Measurements from ENCODE around the gene SKIL. TPM values are rescaled to one million over a fixed set of nuclear protein-coding genes. Genes with fewer than 3 reads are reported as not detected.

The SKIL gene
- total and polyA plus RNA-seq, 7 donors, result 6.0 to 52.6 (median 24.8) TPM

DNA sequence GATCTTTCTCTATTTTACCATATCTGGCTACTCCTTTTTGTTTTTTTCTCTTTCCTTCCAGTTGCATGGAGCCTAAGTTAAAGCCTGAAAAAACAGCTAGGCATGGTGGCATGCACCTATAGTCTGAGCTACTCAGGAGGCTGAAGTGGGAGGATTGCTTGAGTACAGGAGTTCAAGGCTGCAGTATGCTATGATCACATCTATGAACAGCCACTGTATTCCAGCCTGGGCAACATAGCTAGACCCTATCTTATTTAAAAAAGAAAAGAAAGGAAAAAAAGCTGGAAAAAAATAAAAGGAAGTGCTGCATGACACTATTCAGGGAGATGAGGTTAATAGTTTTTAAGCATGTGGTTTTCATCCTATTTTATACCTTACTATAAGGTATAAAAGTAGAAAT, 4.0 kb upstream of the SKIL start:
- TF ChIP-seq POLR2A (IDR thresholded peaks at IDR 0.05), result no peak
- no peak for TF ChIP-seq EP300 (IDR thresholded peaks at IDR 0.05)
- TF ChIP-seq, protein P1, sequence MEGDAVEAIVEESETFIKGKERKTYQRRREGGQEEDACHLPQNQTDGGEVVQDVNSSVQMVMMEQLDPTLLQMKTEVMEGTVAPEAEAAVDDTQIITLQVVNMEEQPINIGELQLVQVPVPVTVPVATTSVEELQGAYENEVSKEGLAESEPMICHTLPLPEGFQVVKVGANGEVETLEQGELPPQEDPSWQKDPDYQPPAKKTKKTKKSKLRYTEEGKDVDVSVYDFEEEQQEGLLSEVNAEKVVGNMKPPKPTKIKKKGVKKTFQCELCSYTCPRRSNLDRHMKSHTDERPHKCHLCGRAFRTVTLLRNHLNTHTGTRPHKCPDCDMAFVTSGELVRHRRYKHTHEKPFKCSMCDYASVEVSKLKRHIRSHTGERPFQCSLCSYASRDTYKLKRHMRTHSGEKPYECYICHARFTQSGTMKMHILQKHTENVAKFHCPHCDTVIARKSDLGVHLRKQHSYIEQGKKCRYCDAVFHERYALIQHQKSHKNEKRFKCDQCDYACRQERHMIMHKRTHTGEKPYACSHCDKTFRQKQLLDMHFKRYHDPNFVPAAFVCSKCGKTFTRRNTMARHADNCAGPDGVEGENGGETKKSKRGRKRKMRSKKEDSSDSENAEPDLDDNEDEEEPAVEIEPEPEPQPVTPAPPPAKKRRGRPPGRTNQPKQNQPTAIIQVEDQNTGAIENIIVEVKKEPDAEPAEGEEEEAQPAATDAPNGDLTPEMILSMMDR (IDR thresholded peaks at IDR 0.05), result no peak
- no peak for TF ChIP-seq POLR2AphosphoS5 (IDR thresholded peaks at IDR 0.05)
- DNase-seq, result no peak
- H3K27me3 ChIP-seq, result no peaks in the 10 kb centered on the region
- no peaks in the 10 kb centered on the region for H3K9me3 ChIP-seq
- intact Hi-C loops (cut with DNase I), result no loop called here
- peaks cover 0 to 15% (median 7%) of the 10 kb centered on the region in 4 donors for H3K4me1 ChIP-seq
- H3K36me3 ChIP-seq, result no peaks in the 10 kb centered on the region
- H3K27ac ChIP-seq, result no peak overlapping the region
- no peak overlapping the region for H3K4me3 ChIP-seq

DNA sequence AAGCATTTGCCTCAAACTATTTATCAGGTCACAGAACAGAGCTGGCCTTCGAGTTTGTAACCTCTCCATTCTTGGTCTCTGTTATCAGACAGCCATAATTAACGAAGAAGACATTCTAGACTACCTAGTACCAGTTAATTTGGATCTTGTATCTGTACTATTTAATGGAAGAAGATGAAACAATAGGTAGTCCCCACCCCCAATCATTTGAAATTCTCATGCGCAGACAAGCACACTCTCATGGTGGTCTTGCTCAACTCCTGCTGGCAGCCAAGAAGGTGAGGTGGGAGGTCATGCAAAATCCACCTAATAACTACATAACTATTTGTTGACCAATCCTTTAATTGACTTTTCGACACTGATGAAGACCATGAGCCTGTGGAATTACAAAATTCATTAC, 2.8 kb upstream of the SKIL start:
- Histone ChIP-seq H3K36me3 (no peaks in the 10 kb centered on the region), H3K4me3 (no peak overlapping the region), H3K27ac (no peak overlapping the region), H3K27me3 (no peaks in the 10 kb centered on the region), H3K9me3 (no peaks in the 10 kb centered on the region), H3K4me1 (peaks cover 0 to 28% (median 15%) of the 10 kb centered on the region in 4 donors)
- TF ChIP-seq POLR2AphosphoS5 (IDR thresholded peaks at IDR 0.05) (no peak), EP300 (IDR thresholded peaks at IDR 0.05) (no peak), POLR2A (IDR thresholded peaks at IDR 0.05) (no peak)
- TF ChIP-seq, protein P1 (IDR thresholded peaks at IDR 0.05), result no peak
- WGBS, 2 donors, result 94 to 96% methylated on average over 4 of the region's 4 CpGs
- intact Hi-C loops (cut with DNase I), result loop anchor here (5.0 kb wide), 2 partner anchors 47 to 387 kb away; partner anchors contain the start of gene SEC62
- no peak for DNase-seq

DNA sequence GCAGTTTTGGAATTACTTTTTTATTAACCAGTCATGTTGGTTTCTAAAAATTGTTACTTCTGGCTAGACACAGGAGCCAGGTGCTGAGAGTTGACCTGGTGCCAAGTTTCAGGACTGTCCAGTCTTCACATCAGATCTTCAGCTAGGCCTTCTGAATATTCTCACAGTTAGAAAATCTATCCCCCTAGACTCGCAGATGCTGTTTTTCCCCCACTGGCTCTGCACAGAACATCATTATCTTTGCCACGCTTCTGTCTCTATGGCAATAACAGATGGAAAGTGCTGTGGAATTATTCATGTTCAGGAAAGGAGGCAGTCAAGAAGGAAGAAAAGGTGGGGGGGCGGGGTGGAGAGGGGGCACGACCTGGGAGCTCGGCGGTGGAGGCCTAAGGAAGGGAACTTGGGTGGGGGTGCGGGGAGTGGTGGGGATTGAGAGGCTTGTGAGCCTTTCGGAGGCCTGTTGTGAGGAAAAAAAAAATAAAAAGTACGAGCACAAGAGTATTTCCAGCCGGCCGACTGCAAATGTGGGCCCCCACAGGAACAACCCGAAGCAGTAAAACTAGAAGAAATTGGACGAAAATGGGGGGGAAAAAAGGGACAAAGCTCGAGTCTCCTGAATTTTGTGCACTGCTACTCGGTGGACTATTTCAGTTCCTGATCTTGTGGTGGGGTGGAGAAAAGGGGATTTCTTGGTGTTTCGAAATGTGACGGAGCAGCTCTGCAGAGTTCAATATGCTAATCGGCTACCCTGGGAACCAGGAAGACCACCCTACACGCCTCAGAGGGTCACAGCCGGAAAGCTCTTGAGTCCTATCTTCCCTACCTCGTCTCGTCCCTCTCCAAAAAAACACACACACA, 1.5 kb upstream of the SKIL start:
- peak in 1 of 4 donors; percentile 4 for TF ChIP-seq POLR2AphosphoS5 (IDR thresholded peaks at IDR 0.05)
- no peak for TF ChIP-seq POLR2A (IDR thresholded peaks at IDR 0.05)
- DNase-seq, result peak; percentile 71
- Histone ChIP-seq H3K4me3 (peak overlapping the region; percentile 30 to 100 (median 92)), H3K27me3 (no peaks in the 10 kb centered on the region), H3K27ac (peak overlapping the region; percentile 96 to 100 (median 100)), H3K36me3 (no peaks in the 10 kb centered on the region), H3K4me1 (peaks cover 0 to 40% (median 22%) of the 10 kb centered on the region in 4 donors), H3K9me3 (no peaks in the 10 kb centered on the region)
- intact Hi-C loops (cut with DNase I), result loop anchor here (2.0 to 5.0 kb wide), 5 partner anchors 49 to 583 kb away; partner anchors contain the start of genes MYNN, PHC3, PRKCI and SEC62
- WGBS, 2 donors, result 5 to 12% methylated on average over 22 of the region's 22 CpGs

DNA sequence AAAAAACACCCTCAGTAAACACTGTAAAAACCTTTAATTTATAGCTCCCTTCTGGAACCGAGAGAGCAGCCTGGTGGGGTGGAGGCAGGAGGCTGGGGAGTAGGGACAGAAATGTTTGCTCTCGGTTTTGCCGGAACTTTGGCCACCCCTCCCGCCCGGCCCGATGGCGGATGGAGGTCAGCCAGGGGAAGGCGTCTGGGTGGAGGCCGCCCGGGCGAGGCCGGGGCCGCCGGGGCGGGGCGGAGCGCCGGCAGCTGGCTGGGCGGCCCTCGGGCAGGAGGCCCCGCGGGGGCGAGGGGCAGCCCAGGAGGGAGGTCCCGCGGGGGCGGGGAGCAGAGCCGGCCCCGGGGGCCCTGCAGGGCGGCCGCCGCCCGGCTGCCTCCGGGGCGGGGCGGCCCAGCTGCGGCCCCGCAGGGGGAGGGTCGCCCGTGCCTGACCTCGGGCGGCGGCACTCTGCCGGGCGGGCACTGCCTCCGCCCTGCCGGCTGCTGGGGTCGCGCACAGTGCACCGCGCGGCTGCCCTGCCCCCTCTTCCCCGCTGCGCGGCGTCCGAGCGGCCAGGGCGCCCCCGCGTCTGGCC, 829 bp upstream of the SKIL start:
- Histone ChIP-seq H3K4me3 (peak overlapping the region; percentile 30 to 100 (median 92)), H3K36me3 (no peaks in the 10 kb centered on the region), H3K9me3 (no peaks in the 10 kb centered on the region), H3K27me3 (no peaks in the 10 kb centered on the region), H3K4me1 (peaks cover 0 to 47% (median 29%) of the 10 kb centered on the region in 4 donors), H3K27ac (peak overlapping the region; percentile 96 to 100 (median 100))
- intact Hi-C loops (cut with DNase I), result loop anchor here (2.0 to 5.0 kb wide), 5 partner anchors 49 to 584 kb away; partner anchors contain the start of genes MYNN, PHC3, PRKCI and SEC62
- peak; percentile 90 for DNase-seq
- 0 to 1% methylated on average over 60 of the region's 60 CpGs for WGBS, 2 donors
- TF ChIP-seq, protein P1 (IDR thresholded peaks at IDR 0.05), result no peak
- TF ChIP-seq POLR2A (IDR thresholded peaks at IDR 0.05), result no peak
- no peak for TF ChIP-seq EP300 (IDR thresholded peaks at IDR 0.05)
- TF ChIP-seq POLR2AphosphoS5 (IDR thresholded peaks at IDR 0.05), result peak in 3 of 4 donors; percentile 28 to 74 (median 63)

Data from sigmoid colon (tissue), 7 donors.